ENCODE results near the gene CRHR2. TPM values are rescaled to one million over a fixed set of nuclear protein-coding genes. Genes with fewer than 3 reads are reported as not detected.
"Not testable (repeated sequence)": the region's sequence is repeated elsewhere in the genome, so short reads cannot be mapped to it uniquely, and the experiment has no call there.

The CRHR2 gene
- polyA plus RNA-seq, 1 donor from 2014 or later = 0.15 TPM

DNA sequence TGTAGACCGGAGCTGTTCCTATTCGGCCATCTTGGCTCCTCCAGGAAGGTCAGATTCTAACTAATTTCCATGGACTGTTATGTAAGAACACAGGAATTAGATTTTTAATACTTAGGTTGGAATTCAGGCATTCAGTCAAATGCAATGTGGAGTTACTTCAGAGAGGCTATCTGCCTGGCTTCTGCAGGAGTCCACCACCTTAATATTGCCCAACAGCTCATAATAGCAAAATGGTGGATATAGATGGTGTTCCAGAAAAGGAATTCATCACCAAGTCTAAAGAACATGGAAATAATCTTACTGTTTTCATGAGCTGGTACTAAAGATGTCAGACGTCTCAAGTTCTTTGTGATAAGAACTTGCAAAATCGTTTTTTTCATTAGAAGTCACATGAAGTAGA, 39.5 kb downstream of the CRHR2 start:
- no peaks in the 10 kb centered on the region for H3K79me2 ChIP-seq (replicated peaks; ENCODE audit: insufficient read depth, low read length)
- no peak overlapping the region for H3K4me3 ChIP-seq (ENCODE audit: low read length)
- H3K36me3 ChIP-seq (ENCODE audit: insufficient read depth, low read length) = no peaks in the 10 kb centered on the region
- no peak overlapping the region for H3K9ac ChIP-seq (ENCODE audit: low read length)
- H3K9me2 ChIP-seq (ENCODE audit: insufficient read depth, low read length) = no peaks in the 10 kb centered on the region
- no peak for TF ChIP-seq MXI1 (conservative IDR thresholded peaks at IDR 0.05; ENCODE audit: poor library complexity, severe bottlenecking)
- no peak for TF ChIP-seq RAD21 (conservative IDR thresholded peaks at IDR 0.05)
- TF ChIP-seq, protein P1, sequence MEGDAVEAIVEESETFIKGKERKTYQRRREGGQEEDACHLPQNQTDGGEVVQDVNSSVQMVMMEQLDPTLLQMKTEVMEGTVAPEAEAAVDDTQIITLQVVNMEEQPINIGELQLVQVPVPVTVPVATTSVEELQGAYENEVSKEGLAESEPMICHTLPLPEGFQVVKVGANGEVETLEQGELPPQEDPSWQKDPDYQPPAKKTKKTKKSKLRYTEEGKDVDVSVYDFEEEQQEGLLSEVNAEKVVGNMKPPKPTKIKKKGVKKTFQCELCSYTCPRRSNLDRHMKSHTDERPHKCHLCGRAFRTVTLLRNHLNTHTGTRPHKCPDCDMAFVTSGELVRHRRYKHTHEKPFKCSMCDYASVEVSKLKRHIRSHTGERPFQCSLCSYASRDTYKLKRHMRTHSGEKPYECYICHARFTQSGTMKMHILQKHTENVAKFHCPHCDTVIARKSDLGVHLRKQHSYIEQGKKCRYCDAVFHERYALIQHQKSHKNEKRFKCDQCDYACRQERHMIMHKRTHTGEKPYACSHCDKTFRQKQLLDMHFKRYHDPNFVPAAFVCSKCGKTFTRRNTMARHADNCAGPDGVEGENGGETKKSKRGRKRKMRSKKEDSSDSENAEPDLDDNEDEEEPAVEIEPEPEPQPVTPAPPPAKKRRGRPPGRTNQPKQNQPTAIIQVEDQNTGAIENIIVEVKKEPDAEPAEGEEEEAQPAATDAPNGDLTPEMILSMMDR (IDR thresholded peaks at IDR 0.05; ENCODE audit: poor library complexity, severe bottlenecking) = no peak
- no peak for TF ChIP-seq SMC3 (conservative IDR thresholded peaks at IDR 0.05; ENCODE audit: poor library complexity)
- no peak for TF ChIP-seq EP300 (conservative IDR thresholded peaks at IDR 0.05; ENCODE audit: poor library complexity, severe bottlenecking)
- TF ChIP-seq, protein P2, sequence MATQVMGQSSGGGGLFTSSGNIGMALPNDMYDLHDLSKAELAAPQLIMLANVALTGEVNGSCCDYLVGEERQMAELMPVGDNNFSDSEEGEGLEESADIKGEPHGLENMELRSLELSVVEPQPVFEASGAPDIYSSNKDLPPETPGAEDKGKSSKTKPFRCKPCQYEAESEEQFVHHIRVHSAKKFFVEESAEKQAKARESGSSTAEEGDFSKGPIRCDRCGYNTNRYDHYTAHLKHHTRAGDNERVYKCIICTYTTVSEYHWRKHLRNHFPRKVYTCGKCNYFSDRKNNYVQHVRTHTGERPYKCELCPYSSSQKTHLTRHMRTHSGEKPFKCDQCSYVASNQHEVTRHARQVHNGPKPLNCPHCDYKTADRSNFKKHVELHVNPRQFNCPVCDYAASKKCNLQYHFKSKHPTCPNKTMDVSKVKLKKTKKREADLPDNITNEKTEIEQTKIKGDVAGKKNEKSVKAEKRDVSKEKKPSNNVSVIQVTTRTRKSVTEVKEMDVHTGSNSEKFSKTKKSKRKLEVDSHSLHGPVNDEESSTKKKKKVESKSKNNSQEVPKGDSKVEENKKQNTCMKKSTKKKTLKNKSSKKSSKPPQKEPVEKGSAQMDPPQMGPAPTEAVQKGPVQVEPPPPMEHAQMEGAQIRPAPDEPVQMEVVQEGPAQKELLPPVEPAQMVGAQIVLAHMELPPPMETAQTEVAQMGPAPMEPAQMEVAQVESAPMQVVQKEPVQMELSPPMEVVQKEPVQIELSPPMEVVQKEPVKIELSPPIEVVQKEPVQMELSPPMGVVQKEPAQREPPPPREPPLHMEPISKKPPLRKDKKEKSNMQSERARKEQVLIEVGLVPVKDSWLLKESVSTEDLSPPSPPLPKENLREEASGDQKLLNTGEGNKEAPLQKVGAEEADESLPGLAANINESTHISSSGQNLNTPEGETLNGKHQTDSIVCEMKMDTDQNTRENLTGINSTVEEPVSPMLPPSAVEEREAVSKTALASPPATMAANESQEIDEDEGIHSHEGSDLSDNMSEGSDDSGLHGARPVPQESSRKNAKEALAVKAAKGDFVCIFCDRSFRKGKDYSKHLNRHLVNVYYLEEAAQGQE (IDR thresholded peaks at IDR 0.05; ENCODE audit: borderline replicate concordance) = no peak
- no peak for TF ChIP-seq POLR2AphosphoS5 (IDR thresholded peaks at IDR 0.05)
- TF ChIP-seq TAF1 (IDR thresholded peaks at IDR 0.05; ENCODE audit: low read depth) = no peak
- TF ChIP-seq EZH2 (IDR thresholded peaks at IDR 0.05; ENCODE audit: borderline replicate concordance, insufficient read depth, low read length, poor library complexity, severe bottlenecking) = no peak
- no peaks in the 10 kb centered on the region for H4K20me1 ChIP-seq (ENCODE audit: insufficient read depth)
- no peaks in the 10 kb centered on the region for H3K27me3 ChIP-seq (ENCODE audit: insufficient read depth, low read depth, low read length)
- no peak overlapping the region for H3K4me2 ChIP-seq (ENCODE audit: low read length)
- H3K27ac ChIP-seq (ENCODE audit: low read length) = no peak overlapping the region
- H3F3A ChIP-seq (ENCODE audit: insufficient read depth, low read length, poor library complexity, severe bottlenecking) = no peaks in the 10 kb centered on the region
- no peak overlapping the region for H2AFZ ChIP-seq (ENCODE audit: low read depth, low read length)
- H3K9me3 ChIP-seq (ENCODE audit: low read length) = no peaks in the 10 kb centered on the region

DNA sequence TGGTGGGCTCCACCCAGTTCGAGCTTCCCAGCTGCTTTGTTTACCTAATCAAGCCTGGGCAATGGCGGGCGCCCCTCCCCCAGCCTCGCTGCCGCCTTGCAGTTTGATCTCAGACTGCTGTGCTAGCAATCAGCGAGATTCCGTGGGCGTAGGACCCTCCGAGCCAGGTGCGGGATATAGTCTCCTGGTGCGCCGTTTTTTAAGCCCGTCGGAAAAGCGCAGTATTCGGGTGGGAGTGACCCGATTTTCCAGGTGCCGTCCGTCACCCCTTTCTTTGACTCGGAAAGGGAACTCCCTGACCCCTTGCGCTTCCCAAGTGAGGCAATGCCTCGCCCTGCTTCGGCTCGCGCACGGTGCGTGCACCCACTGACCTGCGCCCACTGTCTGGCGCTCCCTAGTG, 39.9 kb downstream of the CRHR2 start:
- not testable (repeated sequence) for H3K9me3 ChIP-seq (ENCODE audit: low read length); H3K9ac ChIP-seq (ENCODE audit: low read length); H3K9me2 ChIP-seq (ENCODE audit: insufficient read depth, low read length); H3K36me3 ChIP-seq (ENCODE audit: insufficient read depth, low read length); H3K27ac ChIP-seq (ENCODE audit: low read length); H2AFZ ChIP-seq (ENCODE audit: low read depth, low read length); H3K79me2 ChIP-seq (replicated peaks; ENCODE audit: insufficient read depth, low read length); H3K27me3 ChIP-seq (ENCODE audit: insufficient read depth, low read depth, low read length); H3F3A ChIP-seq (ENCODE audit: insufficient read depth, low read length, poor library complexity, severe bottlenecking); H3K4me2 ChIP-seq (ENCODE audit: low read length); H3K4me3 ChIP-seq (ENCODE audit: low read length); H4K20me1 ChIP-seq (ENCODE audit: insufficient read depth)

DNA sequence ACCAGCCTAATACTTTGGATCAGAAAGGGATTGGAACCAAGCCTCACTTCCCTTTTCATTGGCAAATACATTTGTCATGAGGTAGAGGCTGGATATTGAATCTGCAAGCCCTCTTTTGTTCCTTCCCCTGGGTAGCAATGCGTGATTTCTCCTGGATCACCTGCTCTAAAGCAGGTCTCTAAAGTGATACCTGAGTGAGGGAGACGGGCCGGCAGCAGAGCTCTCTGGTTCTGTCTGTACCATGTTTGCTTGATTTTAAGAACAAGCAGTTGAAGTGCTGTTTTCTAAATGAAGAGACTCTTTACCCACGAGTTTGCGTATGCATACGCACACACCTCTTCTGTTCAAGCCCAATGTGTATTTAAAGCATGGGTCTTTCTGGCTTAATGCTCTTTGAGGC, 46.5 kb downstream of the CRHR2 start:
- H2AFZ ChIP-seq (ENCODE audit: low read depth, low read length) = no peak overlapping the region
- H3K9me2 ChIP-seq (ENCODE audit: insufficient read depth, low read length) = no peaks in the 10 kb centered on the region
- no peak overlapping the region for H3K9ac ChIP-seq (ENCODE audit: low read length)
- no peaks in the 10 kb centered on the region for H3K9me3 ChIP-seq (ENCODE audit: low read length)
- H3F3A ChIP-seq (ENCODE audit: insufficient read depth, low read length, poor library complexity, severe bottlenecking) = no peaks in the 10 kb centered on the region
- no peaks in the 10 kb centered on the region for H3K79me2 ChIP-seq (replicated peaks; ENCODE audit: insufficient read depth, low read length)
- no peak overlapping the region for H3K4me2 ChIP-seq (ENCODE audit: low read length)
- no peak for TF ChIP-seq POLR2AphosphoS5 (IDR thresholded peaks at IDR 0.05)
- no peak for TF ChIP-seq TAF1 (IDR thresholded peaks at IDR 0.05; ENCODE audit: low read depth)
- no peak for TF ChIP-seq EZH2 (IDR thresholded peaks at IDR 0.05; ENCODE audit: borderline replicate concordance, insufficient read depth, low read length, poor library complexity, severe bottlenecking)
- TF ChIP-seq RAD21 (conservative IDR thresholded peaks at IDR 0.05) = no peak
- no peak for TF ChIP-seq EP300 (conservative IDR thresholded peaks at IDR 0.05; ENCODE audit: poor library complexity, severe bottlenecking)
- TF ChIP-seq, protein P1 (IDR thresholded peaks at IDR 0.05; ENCODE audit: poor library complexity, severe bottlenecking) = no peak
- TF ChIP-seq MXI1 (conservative IDR thresholded peaks at IDR 0.05; ENCODE audit: poor library complexity, severe bottlenecking) = no peak
- TF ChIP-seq, protein P2 (IDR thresholded peaks at IDR 0.05; ENCODE audit: borderline replicate concordance) = no peak
- TF ChIP-seq SMC3 (conservative IDR thresholded peaks at IDR 0.05; ENCODE audit: poor library complexity) = no peak
- H3K27me3 ChIP-seq (ENCODE audit: insufficient read depth, low read depth, low read length) = no peaks in the 10 kb centered on the region
- no peaks in the 10 kb centered on the region for H4K20me1 ChIP-seq (ENCODE audit: insufficient read depth)
- no peaks in the 10 kb centered on the region for H3K36me3 ChIP-seq (ENCODE audit: insufficient read depth, low read length)
- no peak overlapping the region for H3K4me3 ChIP-seq (ENCODE audit: low read length)
- H3K27ac ChIP-seq (ENCODE audit: low read length) = no peak overlapping the region

Measured in neural cell (in vitro differentiated cells).